Measurements from ENCODE around the gene IL3.

DNA sequence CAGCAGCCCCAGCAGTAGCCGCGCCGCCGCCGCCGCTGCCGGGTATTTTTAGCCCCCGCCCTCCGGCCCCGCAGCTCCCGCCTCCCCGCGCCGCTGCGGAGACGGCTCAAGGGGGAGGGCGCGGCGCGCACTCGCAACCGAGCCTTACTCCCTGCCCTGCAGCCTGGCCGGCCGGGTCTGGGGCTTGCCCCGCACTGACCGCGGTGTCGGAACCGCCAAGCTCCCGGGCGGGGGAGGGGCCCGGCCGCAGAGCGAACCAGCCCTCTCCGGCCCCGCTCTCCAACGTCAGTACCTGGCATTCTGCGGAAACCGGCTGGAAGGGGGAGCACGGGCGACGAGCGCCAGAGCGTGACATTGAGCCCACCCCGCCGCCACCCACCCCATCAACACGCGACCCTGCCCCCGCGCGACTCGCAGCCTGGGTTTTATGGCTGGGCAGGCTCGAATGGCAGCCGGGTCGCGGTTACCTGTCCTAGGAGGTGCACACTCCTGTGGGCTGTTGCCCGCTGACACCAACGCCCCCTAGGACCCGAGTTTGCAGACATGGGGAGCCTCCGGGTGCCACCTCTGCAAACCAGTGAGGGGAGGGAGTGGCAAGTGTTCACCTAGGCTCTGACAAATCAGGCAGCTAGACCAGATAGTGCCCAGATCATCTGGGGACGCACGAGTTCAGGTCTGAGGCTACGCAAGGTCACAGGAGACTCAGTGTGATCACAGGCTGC lies 48.7 kb upstream of the IL3 start, which contains the start of gene ACSL6:
- TF ChIP-seq, protein P1, sequence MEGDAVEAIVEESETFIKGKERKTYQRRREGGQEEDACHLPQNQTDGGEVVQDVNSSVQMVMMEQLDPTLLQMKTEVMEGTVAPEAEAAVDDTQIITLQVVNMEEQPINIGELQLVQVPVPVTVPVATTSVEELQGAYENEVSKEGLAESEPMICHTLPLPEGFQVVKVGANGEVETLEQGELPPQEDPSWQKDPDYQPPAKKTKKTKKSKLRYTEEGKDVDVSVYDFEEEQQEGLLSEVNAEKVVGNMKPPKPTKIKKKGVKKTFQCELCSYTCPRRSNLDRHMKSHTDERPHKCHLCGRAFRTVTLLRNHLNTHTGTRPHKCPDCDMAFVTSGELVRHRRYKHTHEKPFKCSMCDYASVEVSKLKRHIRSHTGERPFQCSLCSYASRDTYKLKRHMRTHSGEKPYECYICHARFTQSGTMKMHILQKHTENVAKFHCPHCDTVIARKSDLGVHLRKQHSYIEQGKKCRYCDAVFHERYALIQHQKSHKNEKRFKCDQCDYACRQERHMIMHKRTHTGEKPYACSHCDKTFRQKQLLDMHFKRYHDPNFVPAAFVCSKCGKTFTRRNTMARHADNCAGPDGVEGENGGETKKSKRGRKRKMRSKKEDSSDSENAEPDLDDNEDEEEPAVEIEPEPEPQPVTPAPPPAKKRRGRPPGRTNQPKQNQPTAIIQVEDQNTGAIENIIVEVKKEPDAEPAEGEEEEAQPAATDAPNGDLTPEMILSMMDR (conservative IDR thresholded peaks at IDR 0.05; ENCODE audit: low read length): no peak
- TF ChIP-seq EZH2phosphoT487 (IDR thresholded peaks at IDR 0.05; ENCODE audit: borderline replicate concordance): no peak

Data from Loucy (cell line).